OCI-LY1 (cell line): ENCODE measurements around the gene FMOD.

Experiments
- EZH2 ChIP-seq: fragments of 200-600 bp; sonication (generic), shearing (Covaris generic); IDR thresholded peaks from 2 replicates; pipeline ENCODE4 v1.8.0; 2017; ENCODE audit warnings: borderline replicate concordance, mixed run types, mild to moderate bottlenecking, antibody characterized with exemption, low read length, moderate library complexity, mixed read lengths
- TF ChIP-seq, protein P1 (sequence below): fragments of 200-600 bp; sonication (generic), shearing (Covaris generic); IDR thresholded peaks from 2 replicates; pipeline ENCODE4 v1.5.1; 2017; ENCODE audit warnings: mild to moderate bottlenecking, antibody characterized with exemption, low read length, moderate library complexity, mixed read lengths

GRCh38 chr1:203308923-203309331 is 42.0 kb downstream of the FMOD start:
- TF ChIP-seq, protein P1, sequence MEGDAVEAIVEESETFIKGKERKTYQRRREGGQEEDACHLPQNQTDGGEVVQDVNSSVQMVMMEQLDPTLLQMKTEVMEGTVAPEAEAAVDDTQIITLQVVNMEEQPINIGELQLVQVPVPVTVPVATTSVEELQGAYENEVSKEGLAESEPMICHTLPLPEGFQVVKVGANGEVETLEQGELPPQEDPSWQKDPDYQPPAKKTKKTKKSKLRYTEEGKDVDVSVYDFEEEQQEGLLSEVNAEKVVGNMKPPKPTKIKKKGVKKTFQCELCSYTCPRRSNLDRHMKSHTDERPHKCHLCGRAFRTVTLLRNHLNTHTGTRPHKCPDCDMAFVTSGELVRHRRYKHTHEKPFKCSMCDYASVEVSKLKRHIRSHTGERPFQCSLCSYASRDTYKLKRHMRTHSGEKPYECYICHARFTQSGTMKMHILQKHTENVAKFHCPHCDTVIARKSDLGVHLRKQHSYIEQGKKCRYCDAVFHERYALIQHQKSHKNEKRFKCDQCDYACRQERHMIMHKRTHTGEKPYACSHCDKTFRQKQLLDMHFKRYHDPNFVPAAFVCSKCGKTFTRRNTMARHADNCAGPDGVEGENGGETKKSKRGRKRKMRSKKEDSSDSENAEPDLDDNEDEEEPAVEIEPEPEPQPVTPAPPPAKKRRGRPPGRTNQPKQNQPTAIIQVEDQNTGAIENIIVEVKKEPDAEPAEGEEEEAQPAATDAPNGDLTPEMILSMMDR: no peak
- no peak for TF ChIP-seq EZH2
